ENCODE measurements around the gene UBR7. TPM values are rescaled to one million over a fixed set of nuclear protein-coding genes. Genes with fewer than 3 reads are reported as not detected.

UBR7 gene
- total RNA-seq, 1 donor from 2014 or later: 7.8 TPM

DNA sequence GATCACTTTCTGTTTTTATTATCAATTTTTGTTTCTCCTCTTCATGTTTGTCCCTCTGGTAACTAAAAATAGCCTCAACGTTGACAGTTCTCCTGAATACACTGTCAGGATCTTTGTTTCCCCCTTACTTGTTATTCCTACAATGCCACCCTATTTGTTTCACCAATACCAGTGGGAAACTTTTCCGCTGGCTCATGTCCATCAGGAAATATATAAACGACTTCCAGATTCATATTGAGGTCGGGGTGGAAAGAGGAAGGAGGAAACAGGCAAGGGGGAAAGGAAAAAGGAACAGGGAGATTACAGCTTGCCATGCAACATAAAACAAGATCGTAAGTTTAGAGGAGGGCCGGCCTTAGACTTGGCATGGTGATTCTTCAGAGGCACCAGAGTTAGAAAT is 64.1 kb downstream of the UBR7 start:
- H3K4me3 ChIP-seq (ENCODE audit: insufficient read depth, low read depth, low read length): no peak overlapping the region
- H3K27ac ChIP-seq (ENCODE audit: low read depth, low read length): no peak overlapping the region
- H3K9me3 ChIP-seq (ENCODE audit: insufficient read depth, low read depth, low read length): no peaks in the 10 kb centered on the region
- TF ChIP-seq, protein P1, sequence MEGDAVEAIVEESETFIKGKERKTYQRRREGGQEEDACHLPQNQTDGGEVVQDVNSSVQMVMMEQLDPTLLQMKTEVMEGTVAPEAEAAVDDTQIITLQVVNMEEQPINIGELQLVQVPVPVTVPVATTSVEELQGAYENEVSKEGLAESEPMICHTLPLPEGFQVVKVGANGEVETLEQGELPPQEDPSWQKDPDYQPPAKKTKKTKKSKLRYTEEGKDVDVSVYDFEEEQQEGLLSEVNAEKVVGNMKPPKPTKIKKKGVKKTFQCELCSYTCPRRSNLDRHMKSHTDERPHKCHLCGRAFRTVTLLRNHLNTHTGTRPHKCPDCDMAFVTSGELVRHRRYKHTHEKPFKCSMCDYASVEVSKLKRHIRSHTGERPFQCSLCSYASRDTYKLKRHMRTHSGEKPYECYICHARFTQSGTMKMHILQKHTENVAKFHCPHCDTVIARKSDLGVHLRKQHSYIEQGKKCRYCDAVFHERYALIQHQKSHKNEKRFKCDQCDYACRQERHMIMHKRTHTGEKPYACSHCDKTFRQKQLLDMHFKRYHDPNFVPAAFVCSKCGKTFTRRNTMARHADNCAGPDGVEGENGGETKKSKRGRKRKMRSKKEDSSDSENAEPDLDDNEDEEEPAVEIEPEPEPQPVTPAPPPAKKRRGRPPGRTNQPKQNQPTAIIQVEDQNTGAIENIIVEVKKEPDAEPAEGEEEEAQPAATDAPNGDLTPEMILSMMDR (IDR thresholded peaks at IDR 0.05; ENCODE audit: insufficient read depth, low read depth, low read length): no peak
- no peak for TF ChIP-seq EZH2 (IDR thresholded peaks at IDR 0.05; ENCODE audit: insufficient read depth, low read length)
- no peak overlapping the region for H3K9ac ChIP-seq (ENCODE audit: low read length)
- no peaks in the 10 kb centered on the region for H3K4me1 ChIP-seq (ENCODE audit: insufficient read depth, low read length)
- Mint-ChIP-seq H3K27me3 (ENCODE audit: low read depth, unreplicated experiment) (no peaks in the 10 kb centered on the region), H3K9me3 (ENCODE audit: unreplicated experiment) (no peaks in the 10 kb centered on the region), H3K27ac (ENCODE audit: unreplicated experiment) (no peak overlapping the region), H3K4me3 (ENCODE audit: unreplicated experiment) (no peak overlapping the region), H3K4me1 (ENCODE audit: low read depth, unreplicated experiment) (peaks cover 27% of the 10 kb centered on the region), H3K36me3 (ENCODE audit: low read depth, unreplicated experiment) (peaks cover 20% of the 10 kb centered on the region)
- no peak for DNase-seq (ENCODE audit: low read depth)
- no peaks in the 10 kb centered on the region for H3K36me3 ChIP-seq (ENCODE audit: insufficient read depth, low read length)
- no peak overlapping the region for H3K4me2 ChIP-seq (ENCODE audit: low read length)
- no peaks in the 10 kb centered on the region for H3K27me3 ChIP-seq (ENCODE audit: insufficient read depth, low read length)
- peaks cover 24% of the 10 kb centered on the region for H4K20me1 ChIP-seq (ENCODE audit: insufficient read depth, low read length)
- H3K79me2 ChIP-seq (ENCODE audit: insufficient read depth, low read length): peaks cover 49% of the 10 kb centered on the region
- FAIRE-seq: no peak
- H2AFZ ChIP-seq (ENCODE audit: low read depth, low read length): no peak overlapping the region

DNA sequence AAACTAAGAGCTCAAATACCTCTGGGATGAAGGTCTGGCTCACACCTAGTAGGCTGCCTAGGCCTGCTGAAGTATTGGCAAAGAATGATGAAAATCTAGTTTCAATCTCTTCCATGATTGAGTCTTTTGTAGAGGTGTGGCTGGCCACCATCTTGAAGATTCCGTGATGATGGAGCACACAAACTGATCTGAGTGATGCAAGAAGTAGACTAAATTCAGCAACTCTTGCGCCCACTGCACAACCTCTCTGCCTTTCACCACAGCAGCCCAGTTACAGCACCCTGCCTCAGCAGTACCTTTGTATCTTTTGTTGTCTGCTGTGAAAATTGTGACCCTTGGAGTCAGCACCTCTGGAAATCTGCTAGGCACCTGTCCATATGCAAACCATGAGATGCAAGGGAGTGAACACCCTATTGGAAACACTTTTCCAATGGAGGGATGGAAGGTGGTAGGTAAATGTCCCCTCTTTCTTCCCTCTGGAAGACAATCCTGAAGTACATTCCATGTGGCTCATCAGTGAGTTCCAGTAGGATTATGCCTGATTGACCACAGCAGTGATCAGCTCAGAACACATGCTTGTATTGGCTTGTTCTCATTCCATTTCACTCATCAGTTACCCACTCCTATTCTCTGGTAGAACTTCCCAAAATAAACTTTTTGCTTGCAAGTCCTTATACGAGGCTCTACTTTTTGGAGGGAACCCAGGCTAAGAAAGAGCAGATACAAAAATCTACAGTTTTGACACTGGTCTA is 67.2 kb downstream of the UBR7 start:
- H3K4me3 Mint-ChIP-seq (ENCODE audit: unreplicated experiment): no peak overlapping the region
- Histone ChIP-seq H3K79me2 (ENCODE audit: insufficient read depth, low read length) (peaks cover 38% of the 10 kb centered on the region), H3K27ac (ENCODE audit: low read depth, low read length) (no peak overlapping the region), H3K9me3 (ENCODE audit: insufficient read depth, low read depth, low read length) (no peaks in the 10 kb centered on the region), H4K20me1 (ENCODE audit: insufficient read depth, low read length) (peaks cover 11% of the 10 kb centered on the region), H3K4me2 (ENCODE audit: low read length) (no peak overlapping the region), H2AFZ (ENCODE audit: low read depth, low read length) (no peak overlapping the region), H3K4me3 (ENCODE audit: insufficient read depth, low read depth, low read length) (no peak overlapping the region), H3K4me1 (ENCODE audit: insufficient read depth, low read length) (no peaks in the 10 kb centered on the region), H3K36me3 (ENCODE audit: insufficient read depth, low read length) (no peaks in the 10 kb centered on the region), H3K27me3 (ENCODE audit: insufficient read depth, low read length) (no peaks in the 10 kb centered on the region), H3K9ac (ENCODE audit: low read length) (no peak overlapping the region)
- no peak for DNase-seq (ENCODE audit: low read depth)
- no peak overlapping the region for H3K27ac Mint-ChIP-seq (ENCODE audit: unreplicated experiment)
- H3K4me1 Mint-ChIP-seq (ENCODE audit: low read depth, unreplicated experiment): peaks cover 17% of the 10 kb centered on the region
- no peak for FAIRE-seq
- no peaks in the 10 kb centered on the region for H3K27me3 Mint-ChIP-seq (ENCODE audit: low read depth, unreplicated experiment)
- H3K9me3 Mint-ChIP-seq (ENCODE audit: unreplicated experiment): no peaks in the 10 kb centered on the region
- TF ChIP-seq EZH2 (IDR thresholded peaks at IDR 0.05; ENCODE audit: insufficient read depth, low read length): no peak
- TF ChIP-seq, protein P1 (IDR thresholded peaks at IDR 0.05; ENCODE audit: insufficient read depth, low read depth, low read length): no peak
- peaks cover 15% of the 10 kb centered on the region for H3K36me3 Mint-ChIP-seq (ENCODE audit: low read depth, unreplicated experiment)
